Activated T-helper 2 cell treated with anti-CD3 and anti-CD28 coated beads, Interferon-gamma antibody, Interleukin-2, Interleukin-4, amounts not matched to agents 10 μg/mL and 5 μg/mL and 100 μg/mL, durations not matched to agents 14 hours and 24 hours and 36 hours (primary cell): ENCODE data around the gene KRTAP10-8. TPM values are rescaled to one million over a fixed set of nuclear protein-coding genes. Genes with fewer than 3 reads are reported as not detected.
"Not testable (repeated sequence)": the region's sequence is repeated elsewhere in the genome, so short reads cannot be mapped to it uniquely, and the experiment has no call there.

Experiments used
- DNase-seq: peaks from one replicate; pipeline ENCODE4 v3.0.0; 2021; ENCODE audit warnings: low spot score
- H3K27ac Mint-ChIP-seq: one replicate; pipeline ENCODE4 v1.8.0; 2021; ENCODE audit warnings: mixed read lengths
- H3K27me3 Mint-ChIP-seq: one replicate; pipeline ENCODE4 v1.8.0; 2021; ENCODE audit warnings: low read depth, mixed read lengths
- H3K36me3 Mint-ChIP-seq: one replicate; pipeline ENCODE4 v1.8.0; 2021; ENCODE audit warnings: low read depth, mixed read lengths
- H3K4me1 Mint-ChIP-seq: one replicate; pipeline ENCODE4 v1.8.0; 2021; ENCODE audit warnings: low read depth, mixed read lengths
- H3K4me3 Mint-ChIP-seq: one replicate; pipeline ENCODE4 v1.8.0; 2021; ENCODE audit warnings: low read depth, mild to moderate bottlenecking, moderate library complexity, mixed read lengths
- H3K9me3 Mint-ChIP-seq: one replicate; pipeline ENCODE4 v1.8.0; 2021; ENCODE audit warnings: mixed read lengths
- intact Hi-C: fragments of 100-400 bp; cut with micrococcal nuclease; formaldehyde crosslinking; loops from one replicate; pipeline ENCODE4 v1.15.1; 2023
- total RNA-seq: library from RNA; stranded (reverse); gene quantifications from 2 replicates; pipeline ENCODE4 v1.2.3, GENCODE V29; 2022

KRTAP10-8 gene
- total RNA-seq, 1 donor from 2014 or later = not detected

GRCh38 chr21:44596068-44596725, 15.7 kb upstream of the KRTAP10-8 start:
- no peaks in the 10 kb centered on the region for H3K4me1 Mint-ChIP-seq
- no peaks in the 10 kb centered on the region for H3K9me3 Mint-ChIP-seq
- H3K27me3 Mint-ChIP-seq = peaks cover 2% of the 10 kb centered on the region
- no peak for DNase-seq
- H3K27ac Mint-ChIP-seq = no peak overlapping the region
- intact Hi-C loops = no loop called here
- no peak overlapping the region for H3K4me3 Mint-ChIP-seq
- H3K36me3 Mint-ChIP-seq = no peaks in the 10 kb centered on the region

- Mint-ChIP-seq H3K9me3 (no peaks in the 10 kb centered on the region), H3K36me3 (no peaks in the 10 kb centered on the region), H3K27ac (no peak overlapping the region), H3K4me1 (no peaks in the 10 kb centered on the region), H3K4me3 (no peak overlapping the region), H3K27me3 (peaks cover 2% of the 10 kb centered on the region)
- intact Hi-C loops = no loop called here
- DNase-seq = no peak
Measured at GRCh38 chr21:44598061-44598460, 13.8 kb upstream of the KRTAP10-8 start.

GRCh38 chr21:44599264-44600029, 12.4 kb upstream of the KRTAP10-8 start:
- Mint-ChIP-seq H3K4me3 (no peak overlapping the region), H3K27ac (no peak overlapping the region)

GRCh38 chr21:44600118-44600978, 11.5 kb upstream of the KRTAP10-8 start, which contains the start of gene KRTAP10-7:
Gene KRTAP10-7 (plus strand): TSS chr21:44600597. CDS start chr21:44600622, 25 bp downstream.
- H3K36me3 Mint-ChIP-seq, H3K27me3 Mint-ChIP-seq, H3K4me3 Mint-ChIP-seq, H3K4me1 Mint-ChIP-seq, H3K9me3 Mint-ChIP-seq, H3K27ac Mint-ChIP-seq, DNase-seq, intact Hi-C loops: not testable (repeated sequence)

More at GRCh38 chr21:44599264-44600029, 12.4 kb upstream of the KRTAP10-8 start:
- intact Hi-C loops = no loop called here
- H3K27me3 Mint-ChIP-seq = peaks cover 2% of the 10 kb centered on the region
- H3K9me3 Mint-ChIP-seq = no peaks in the 10 kb centered on the region
- no peaks in the 10 kb centered on the region for H3K4me1 Mint-ChIP-seq
- no peaks in the 10 kb centered on the region for H3K36me3 Mint-ChIP-seq
- no peak for DNase-seq

GRCh38 chr21:44601091-44601490, 10.8 kb upstream of the KRTAP10-8 start:
- DNase-seq, H3K36me3 Mint-ChIP-seq, intact Hi-C loops, H3K4me3 Mint-ChIP-seq, H3K4me1 Mint-ChIP-seq, H3K9me3 Mint-ChIP-seq, H3K27ac Mint-ChIP-seq: not testable (repeated sequence)
- peaks cover 11% of the 10 kb centered on the region for H3K27me3 Mint-ChIP-seq

GRCh38 chr21:44601596-44602462, 10.1 kb upstream of the KRTAP10-8 start:
- intact Hi-C loops = no loop called here
- Mint-ChIP-seq H3K36me3 (no peaks in the 10 kb centered on the region), H3K27me3 (peaks cover 14% of the 10 kb centered on the region), H3K4me1 (no peaks in the 10 kb centered on the region), H3K27ac (no peak overlapping the region), H3K9me3 (peaks cover 4% of the 10 kb centered on the region), H3K4me3 (no peak overlapping the region)
- no peak for DNase-seq

GRCh38 chr21:44602463-44602850, 9.4 kb upstream of the KRTAP10-8 start:
- Mint-ChIP-seq H3K36me3 (no peaks in the 10 kb centered on the region), H3K9me3 (peaks cover 4% of the 10 kb centered on the region), H3K27me3 (peaks cover 14% of the 10 kb centered on the region), H3K4me3 (no peak overlapping the region), H3K4me1 (no peaks in the 10 kb centered on the region), H3K27ac (no peak overlapping the region)
- DNase-seq = no peak
- intact Hi-C loops = no loop called here

- no peak overlapping the region for H3K27ac Mint-ChIP-seq
- intact Hi-C loops = no loop called here
- no peak overlapping the region for H3K4me3 Mint-ChIP-seq
- no peak for DNase-seq
- peaks cover 4% of the 10 kb centered on the region for H3K9me3 Mint-ChIP-seq
- H3K27me3 Mint-ChIP-seq = peaks cover 14% of the 10 kb centered on the region
- H3K4me1 Mint-ChIP-seq = no peaks in the 10 kb centered on the region
- no peaks in the 10 kb centered on the region for H3K36me3 Mint-ChIP-seq
Measured at GRCh38 chr21:44603109-44603875, 8.6 kb upstream of the KRTAP10-8 start.

- DNase-seq = no peak
- no peak overlapping the region for H3K4me3 Mint-ChIP-seq
- H3K27ac Mint-ChIP-seq = no peak overlapping the region
- intact Hi-C loops = no loop called here
- H3K9me3 Mint-ChIP-seq = peaks cover 6% of the 10 kb centered on the region
- H3K36me3 Mint-ChIP-seq = no peaks in the 10 kb centered on the region
- no peaks in the 10 kb centered on the region for H3K4me1 Mint-ChIP-seq
- H3K27me3 Mint-ChIP-seq = peaks cover 12% of the 10 kb centered on the region
Measured at GRCh38 chr21:44603911-44604310, 8.0 kb upstream of the KRTAP10-8 start.

- no peaks in the 10 kb centered on the region for H3K4me1 Mint-ChIP-seq
- intact Hi-C loops = no loop called here
- no peak overlapping the region for H3K27ac Mint-ChIP-seq
- no peaks in the 10 kb centered on the region for H3K36me3 Mint-ChIP-seq
- H3K27me3 Mint-ChIP-seq = peaks cover 12% of the 10 kb centered on the region
- H3K9me3 Mint-ChIP-seq = peaks cover 32% of the 10 kb centered on the region
- no peak overlapping the region for H3K4me3 Mint-ChIP-seq
- no peak for DNase-seq
Measured at GRCh38 chr21:44606495-44606894, 5.4 kb upstream of the KRTAP10-8 start.

GRCh38 chr21:44609193-44609592, 2.7 kb upstream of the KRTAP10-8 start:
- no peaks in the 10 kb centered on the region for H3K36me3 Mint-ChIP-seq
- no peak overlapping the region for H3K27ac Mint-ChIP-seq
- H3K27me3 Mint-ChIP-seq = peaks cover 12% of the 10 kb centered on the region
- intact Hi-C loops = no loop called here
- peaks cover 38% of the 10 kb centered on the region for H3K9me3 Mint-ChIP-seq
- H3K4me1 Mint-ChIP-seq = no peaks in the 10 kb centered on the region
- DNase-seq = no peak
- H3K4me3 Mint-ChIP-seq = no peak overlapping the region
